ENCODE results near the gene MTX1. TPM values are rescaled to one million over a fixed set of nuclear protein-coding genes. Genes with fewer than 3 reads are reported as not detected.
A peak's percentile ranks its signal among the peaks of the same experiment; 100 is the strongest.

Gene MTX1
- total RNA-seq, 1 donor from 2014 or later = 38.8 TPM

DNA sequence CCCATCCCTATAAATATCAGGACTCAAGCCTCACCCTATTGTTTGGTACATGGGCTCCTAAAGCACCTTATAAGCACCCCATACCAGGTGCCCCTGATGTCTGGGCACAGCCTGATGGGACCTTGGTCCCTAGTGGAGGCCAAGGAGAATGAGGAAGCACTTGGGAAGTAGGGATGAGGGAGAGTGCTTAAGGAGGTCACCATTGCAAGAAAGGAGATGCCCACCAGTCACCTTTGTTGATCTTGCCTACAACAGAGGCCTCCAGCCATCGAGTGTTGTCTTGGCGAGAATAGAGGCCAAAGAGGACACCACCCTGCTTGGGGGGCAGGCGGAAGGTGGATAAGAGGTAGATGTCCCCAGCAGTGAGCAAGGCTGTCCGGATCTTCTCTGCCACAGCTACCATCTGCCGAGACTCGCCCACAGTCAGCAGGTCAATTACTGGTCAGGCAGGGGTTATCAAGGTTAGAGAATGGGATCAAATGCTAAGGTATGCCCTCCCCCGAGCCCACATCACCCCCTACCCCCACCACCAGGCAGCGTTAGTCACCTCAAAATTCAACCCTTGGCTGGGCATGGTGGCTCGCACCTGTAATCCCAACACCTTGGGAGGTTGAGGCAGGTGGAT lies 2.4 kb upstream of the MTX1 start:
- Mint-ChIP-seq H3K9me3 (ENCODE audit: unreplicated experiment) (no peaks in the 10 kb centered on the region), H3K27me3 (ENCODE audit: unreplicated experiment) (peaks cover 25% of the 10 kb centered on the region), H3K4me3 (ENCODE audit: unreplicated experiment) (no peak overlapping the region), H3K4me1 (ENCODE audit: unreplicated experiment) (peaks cover 31% of the 10 kb centered on the region), H3K27ac (ENCODE audit: unreplicated experiment) (no peak overlapping the region), H3K36me3 (ENCODE audit: low read depth, unreplicated experiment) (peaks cover 13% of the 10 kb centered on the region)
- TF ChIP-seq CTCF (IDR thresholded peaks at IDR 0.05; ENCODE audit: unreplicated experiment) = no peak
- DNase-seq (ENCODE audit: low spot score) = no peak

- Mint-ChIP-seq H3K9me3 (ENCODE audit: unreplicated experiment) (no peaks in the 10 kb centered on the region), H3K27me3 (ENCODE audit: unreplicated experiment) (peaks cover 21% of the 10 kb centered on the region), H3K4me3 (ENCODE audit: unreplicated experiment) (peak overlapping the region; percentile 83), H3K27ac (ENCODE audit: unreplicated experiment) (peak overlapping the region; percentile 90), H3K4me1 (ENCODE audit: unreplicated experiment) (peaks cover 31% of the 10 kb centered on the region), H3K36me3 (ENCODE audit: low read depth, unreplicated experiment) (peaks cover 13% of the 10 kb centered on the region)
- TF ChIP-seq CTCF (IDR thresholded peaks at IDR 0.05; ENCODE audit: unreplicated experiment) = peak; percentile 83
- DNase-seq (ENCODE audit: low spot score) = peak; percentile 89
These were observed 1.3 kb upstream of the MTX1 start for GRCh38 chr1:155206891-155207805.

DNA sequence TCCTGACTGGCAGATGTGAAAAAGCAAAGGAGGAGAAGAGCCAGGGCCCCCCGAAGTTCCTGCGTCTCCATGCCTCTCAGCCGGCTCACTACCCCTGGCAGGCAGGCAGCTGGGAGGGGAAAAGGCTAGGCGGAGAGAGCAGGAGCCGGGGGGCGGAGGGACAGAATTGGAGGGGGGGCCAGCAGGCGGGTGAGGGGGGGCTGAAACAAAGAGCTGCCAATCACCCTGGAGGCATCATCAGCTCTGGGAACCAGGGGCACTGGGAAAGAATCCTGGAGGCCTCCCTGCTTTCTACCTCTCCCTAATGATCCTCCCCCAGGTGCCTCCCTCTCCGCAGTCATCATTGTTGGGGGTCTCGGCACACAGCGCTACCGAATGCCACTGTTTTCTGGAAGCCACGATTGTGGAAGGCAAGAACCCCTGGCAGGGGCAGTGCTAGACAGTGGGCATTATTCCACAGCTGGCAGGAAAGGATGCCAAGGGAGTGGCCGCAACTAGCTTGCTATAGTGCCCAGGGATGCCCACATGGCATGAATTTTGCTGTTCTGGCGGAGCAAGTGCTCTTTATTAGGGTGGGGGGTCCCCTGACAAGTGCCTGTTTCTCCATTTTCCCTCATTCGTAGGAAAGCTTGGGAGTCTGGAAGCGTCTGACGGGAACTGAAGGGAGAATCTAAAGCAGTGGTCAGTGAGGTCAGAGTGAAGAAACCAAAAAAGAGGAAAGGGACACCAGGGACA lies 522 bp upstream of the MTX1 start, which contains the start of gene THBS3:
TSS of gene THBS3 (minus strand) at position 92 of the 735 bp plus-strand sequence. CDS start at position 71, 21 bp downstream.
- Mint-ChIP-seq H3K27ac (ENCODE audit: unreplicated experiment) (peak within 1 kb of the TSS; percentile 99), H3K4me3 (ENCODE audit: unreplicated experiment) (peak within 1 kb of the TSS; percentile 95), H3K4me1 (ENCODE audit: unreplicated experiment) (peaks cover 31% of the 10 kb centered on the region), H3K27me3 (ENCODE audit: unreplicated experiment) (peaks cover 21% of the 10 kb centered on the region), H3K36me3 (ENCODE audit: low read depth, unreplicated experiment) (peaks cover 13% of the 10 kb centered on the region), H3K9me3 (ENCODE audit: unreplicated experiment) (no peaks in the 10 kb centered on the region)
- TF ChIP-seq CTCF (IDR thresholded peaks at IDR 0.05; ENCODE audit: unreplicated experiment) = no peak
- DNase-seq (ENCODE audit: low spot score) = no peak

DNA sequence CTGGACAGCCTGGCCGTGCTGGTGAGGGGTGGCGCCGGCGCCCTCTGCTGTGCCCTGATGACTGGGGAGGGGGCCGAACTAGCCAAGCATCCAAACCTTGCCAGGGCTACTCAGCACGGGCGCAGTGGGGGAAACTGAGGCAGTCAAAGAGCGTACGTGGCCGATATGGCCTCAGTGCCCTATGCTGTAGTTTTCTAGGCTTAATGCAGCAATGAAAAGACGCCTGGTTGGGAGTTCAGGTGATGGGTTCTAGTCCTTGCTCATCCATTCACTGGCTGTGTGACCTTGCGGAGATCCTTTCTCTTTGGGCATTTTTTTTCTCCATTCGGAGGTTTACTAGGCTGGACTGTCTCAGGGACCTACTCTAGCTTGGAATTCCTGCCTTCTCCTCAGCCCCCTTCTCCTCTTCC lies 822 bp downstream of the MTX1 start:
- peak overlapping the region; percentile 99 for H3K27ac Mint-ChIP-seq (ENCODE audit: unreplicated experiment)
- H3K9me3 Mint-ChIP-seq (ENCODE audit: unreplicated experiment) = no peaks in the 10 kb centered on the region
- DNase-seq (ENCODE audit: low spot score) = no peak

More for the DNA sequence above, 822 bp downstream of the MTX1 start:
- Mint-ChIP-seq H3K27me3 (ENCODE audit: unreplicated experiment) (peaks cover 21% of the 10 kb centered on the region), H3K36me3 (ENCODE audit: low read depth, unreplicated experiment) (peaks cover 9% of the 10 kb centered on the region), H3K4me3 (ENCODE audit: unreplicated experiment) (peak overlapping the region; percentile 96), H3K4me1 (ENCODE audit: unreplicated experiment) (peaks cover 31% of the 10 kb centered on the region)
- TF ChIP-seq CTCF (IDR thresholded peaks at IDR 0.05; ENCODE audit: unreplicated experiment) = no peak
